AG20443 (cell line): ENCODE data around the gene JAG2.
A peak's percentile ranks its signal among the peaks of the same experiment; 100 is the strongest.
"Not testable (repeated sequence)": the region's sequence is repeated elsewhere in the genome, so short reads cannot be mapped to it uniquely, and the experiment has no call there.

ENCODE experiments used
- DNase-seq: peaks from one replicate; pipeline ENCODE4 v3.0.0; 2012; ENCODE audit warnings: low spot score, mixed read lengths

Gene JAG2

GRCh38 chr14:105117710-105118385 lies 50.7 kb downstream of the JAG2 start:
- no peak for DNase-seq

- DNase-seq, result peak; percentile 5
These were observed 51.3 kb downstream of the JAG2 start for GRCh38 chr14:105117257-105117646.

- DNase-seq, result peak; percentile 6
These were observed 51.9 kb downstream of the JAG2 start for GRCh38 chr14:105116451-105117256.

GRCh38 chr14:105109243-105109642 lies 59.3 kb downstream of the JAG2 start:
- not testable (repeated sequence) for DNase-seq

GRCh38 chr14:105108516-105108864 lies 60.1 kb downstream of the JAG2 start:
- no peak for DNase-seq

- DNase-seq, result no peak
These were observed 60.6 kb downstream of the JAG2 start for GRCh38 chr14:105107781-105108515.

GRCh38 chr14:105107351-105107750 lies 61.2 kb downstream of the JAG2 start:
- no peak for DNase-seq

- no peak for DNase-seq
These were observed 63.4 kb downstream of the JAG2 start for GRCh38 chr14:105105158-105105557.

- no peak for DNase-seq
These were observed 65.7 kb downstream of the JAG2 start for GRCh38 chr14:105102893-105103292.

- no peak for DNase-seq
These were observed 66.2 kb downstream of the JAG2 start for GRCh38 chr14:105102361-105102870.

- no peak for DNase-seq
These were observed 67.7 kb downstream of the JAG2 start for GRCh38 chr14:105100910-105101309.

- no peak for DNase-seq
These were observed 68.8 kb downstream of the JAG2 start for GRCh38 chr14:105099778-105100177.

GRCh38 chr14:105098316-105098715 lies 70.3 kb downstream of the JAG2 start:
- no peak for DNase-seq

GRCh38 chr14:105097794-105098127 lies 70.8 kb downstream of the JAG2 start:
- no peak for DNase-seq

GRCh38 chr14:105096206-105096875 lies 72.2 kb downstream of the JAG2 start:
- DNase-seq, result no peak

- DNase-seq, result no peak
These were observed 73.3 kb downstream of the JAG2 start for GRCh38 chr14:105095236-105095805.

GRCh38 chr14:105094193-105094907 lies 74.2 kb downstream of the JAG2 start:
- DNase-seq, result no peak

- peak; percentile 86 for DNase-seq
These were observed 75.0 kb downstream of the JAG2 start for GRCh38 chr14:105093431-105094192.

GRCh38 chr14:105093038-105093430 lies 75.5 kb downstream of the JAG2 start:
- DNase-seq, result peak; percentile 96
